Kidney (tissue), 22 donors: Measurements from ENCODE around the gene ZNF749. TPM values are rescaled to one million over a fixed set of nuclear protein-coding genes. Genes with fewer than 3 reads are reported as not detected.
A peak's percentile ranks its signal among the peaks of the same experiment; 100 is the strongest.

Experiments used
- DNase-seq, 5 donors: peaks; one replicate each; pipeline ENCODE4 v3.0.0-alpha.2; 2013 to 2020
- FAIRE-seq: peaks from 2 replicates; lab custom pipeline; 2012; peaks lifted over from hg19 to GRCh38; lab: Jason Lieb, UNC
- H3K27ac ChIP-seq, 2 donors: one replicate each; pipeline ENCODE4 v1.7.0; 2013; ENCODE audit warnings: low read depth in 2 of 2, low read length in 2 of 2, inconsistent platforms in 1 of 2
- H3K27me3 ChIP-seq: one replicate; pipeline ENCODE4 v1.7.1; 2013; ENCODE audit warnings: low read length, inconsistent platforms; ENCODE audit not compliant: control insufficient read depth, insufficient read depth
- H3K36me3 ChIP-seq, 3 donors: one replicate each; pipeline versions ENCODE4 v1.7.0 to v1.7.1; 2013; ENCODE audit warnings: low read length in 3 of 3, control low read depth in 1 of 3, inconsistent platforms in 1 of 3; ENCODE audit not compliant: insufficient read depth in 3 of 3, control insufficient read depth in 2 of 3
- H3K4me1 ChIP-seq, 3 donors: one replicate each; pipeline versions ENCODE4 v1.7.0 to v1.7.1; 2013; ENCODE audit warnings: low read length in 3 of 3, inconsistent platforms in 1 of 3, low read depth in 1 of 3; ENCODE audit not compliant: control insufficient read depth in 2 of 3, insufficient read depth in 2 of 3
- H3K4me3 ChIP-seq, 3 donors: one replicate each; pipeline versions ENCODE4 v1.7.0 to v1.8.1; 2013; ENCODE audit warnings: low read length in 3 of 3, control low read depth in 1 of 3, inconsistent platforms in 1 of 3
- H3K9ac ChIP-seq, 3 donors: one replicate each; pipeline versions ENCODE4 v1.7.0 to v1.7.1; 2013; ENCODE audit warnings: low read length in 3 of 3, control low read depth in 1 of 3, inconsistent platforms in 1 of 3
- H3K9me3 ChIP-seq, 3 donors: one replicate each; pipeline versions ENCODE4 v1.7.0 to v1.7.1; 2013; ENCODE audit warnings: low read length in 3 of 3, control low read depth in 1 of 3, inconsistent platforms in 1 of 3; ENCODE audit not compliant: control insufficient read depth in 2 of 3, insufficient read depth in 1 of 3
- CTCF ChIP-seq: IDR thresholded peaks from 3 replicates; pipeline ENCODE4 v1.5.1; 2012; ENCODE audit warnings: mild to moderate bottlenecking, moderate library complexity, borderline replicate concordance; ENCODE audit not compliant: insufficient read depth; ENCODE audit errors: extremely low read depth
- intact Hi-C: fragments of 100-400 bp; cut with DNase I; formaldehyde crosslinking; loops from one replicate; pipeline ENCODE4 v1.11.1; 2022
- long read RNA-seq, 10 donors: library from polyadenylated mRNA in 1 of 10; unstranded in 1 of 10; transcript quantifications; one replicate each; pipeline ENCODE4 v2.0.0 and lab custom pipeline, GENCODE V29; 2021 to 2026
- polyA plus RNA-seq: library from polyadenylated mRNA; stranded (reverse); fragments of 350-450 nt; fragmentation: Illumina TruSeq; extraction: RNeasy Lipid Tissue Mini Kit (QIAGEN cat#74804); gene quantifications from one replicate; pipeline ENCODE4 v1.2.3, GENCODE V29; 2014; ENCODE audit warnings: low read depth, low replicate concordance; ENCODE audit not compliant: insufficient read depth
- total RNA-seq: library from RNA; stranded (reverse); fragmentation: NEBNext Ultra II Directional; extraction: Animal tissue kit (Norgen Biotek cat#: 25700); gene quantifications from one replicate; pipeline ENCODE4 v1.2.1, GENCODE V29; 2021
- donor health status: control.
- donor health status: control.
- donor health status: control.
- donor health status: control.
- donor health status: control.
- donor health status: DM: yes; HTN: yes; CAD: no.
- donor health status: Normal renal cell carcinoma (clear cell type).

Gene ZNF749
- total RNA-seq, result 14.2 TPM
- 9.9 TPM for polyA plus RNA-seq
- long read RNA-seq, donor 1, result 0 reads
- long read RNA-seq, donor 2, partial matches to known transcripts, result 0 of 9 reads
- long read RNA-seq, donor 2, other reads (novel, unspliced or antisense), result 6 of 9 reads
- long read RNA-seq, donor 3, transcript ZNF749-203 (2 exons, 677 nt), result major isoform, 10 of 16 reads
- long read RNA-seq, donor 3, partial matches to known transcripts, result 0 of 16 reads
- long read RNA-seq, donor 3, other reads (novel, unspliced or antisense), result 6 of 16 reads
- long read RNA-seq, donor 4, partial matches to known transcripts, result 0 of 1 reads
- long read RNA-seq, donor 4, other reads (novel, unspliced or antisense), result 0 of 1 reads
- long read RNA-seq, donor 5, result 0 reads
- long read RNA-seq, donor 6, partial matches to known transcripts, result 0 of 3 reads
- long read RNA-seq, donor 6, other reads (novel, unspliced or antisense), result 0 of 3 reads
- long read RNA-seq, donor 7, partial matches to known transcripts, result 0 of 5 reads
- long read RNA-seq, donor 7, other reads (novel, unspliced or antisense), result 4 of 5 reads
- long read RNA-seq, donor 8, transcript ZNF749-203 (2 exons, 677 nt), result major isoform, 6 of 14 reads
- long read RNA-seq, donor 8, partial matches to known transcripts, result 0 of 14 reads
- long read RNA-seq, donor 8, other reads (novel, unspliced or antisense), result 8 of 14 reads
- long read RNA-seq, donor 9, partial matches to known transcripts, result 0 of 5 reads
- long read RNA-seq, donor 9, other reads (novel, unspliced or antisense), result 0 of 5 reads
- long read RNA-seq, donor 10, partial matches to known transcripts, result 0 of 2 reads
- long read RNA-seq, donor 10, other reads (novel, unspliced or antisense), result 0 of 2 reads

DNA sequence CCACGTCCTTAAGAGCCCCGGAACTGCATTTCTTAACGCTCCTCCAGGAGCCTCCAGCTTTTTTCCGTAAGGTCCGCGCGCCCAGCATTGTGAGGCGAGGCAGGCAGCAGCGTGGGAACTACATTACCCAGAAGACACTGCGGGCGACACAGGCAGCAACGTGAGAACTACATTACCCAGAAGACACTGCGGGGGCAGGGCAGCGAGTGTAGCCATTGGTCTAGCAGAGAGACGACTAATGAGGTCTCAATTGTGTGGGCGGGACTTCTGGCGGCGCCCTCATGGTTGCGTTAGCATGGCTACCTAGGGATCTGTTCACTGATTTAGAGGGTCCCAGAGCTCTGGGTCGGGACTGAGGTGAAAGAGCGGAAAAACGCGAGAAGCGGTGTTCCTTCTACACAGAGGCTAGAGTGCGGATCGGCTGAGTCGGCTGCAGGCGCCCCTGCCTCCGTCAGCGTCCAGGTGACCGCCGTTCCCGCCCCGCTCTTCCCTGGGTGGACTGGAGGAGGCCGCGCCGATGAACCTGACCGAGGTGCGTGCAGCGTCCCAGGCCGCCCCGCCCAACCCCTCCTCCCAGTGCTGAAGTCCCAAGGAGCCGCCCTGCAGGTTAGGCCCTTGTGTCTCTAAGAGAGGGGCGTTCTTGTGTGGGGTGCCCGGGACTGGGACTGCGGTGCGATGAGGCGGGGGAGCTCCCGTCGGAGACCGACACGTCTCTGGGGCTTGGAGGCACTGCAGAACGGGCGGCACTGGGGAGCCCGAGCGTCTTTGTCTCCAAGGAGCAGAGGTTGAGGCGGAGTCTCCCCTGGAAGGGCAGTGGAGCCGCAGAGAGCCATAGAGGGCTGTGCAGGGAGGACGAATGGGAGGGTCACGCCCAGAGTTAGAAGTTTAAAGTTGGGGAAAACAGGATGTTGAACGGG is at the start of gene ZNF749:
ZNF749 (plus strand) TSS at position 264 of the 917 bp plus-strand sequence; CDS start at position 518, 254 bp downstream.
- H3K27me3 ChIP-seq, result no peaks in the 10 kb centered on the region
- intact Hi-C loops, result no loop called here
- H3K9ac ChIP-seq, result peak within 1 kb of the TSS; percentile 67 to 84 (median 73)
- H3K4me3 ChIP-seq, result peak within 1 kb of the TSS; percentile 74 to 96 (median 83)
- peaks cover 0 to 2% (median 0%) of the 10 kb centered on the region in 3 donors for H3K9me3 ChIP-seq
- DNase-seq (peak; percentile 99), FAIRE-seq (peak; percentile 96)
- H3K27ac ChIP-seq, result peak within 1 kb of the TSS in 1 of 2 donors; percentile 43
- H3K36me3 ChIP-seq, result peaks cover 4 to 6% (median 5%) of the 10 kb centered on the region in 3 donors
- peaks cover 0 to 12% (median 10%) of the 10 kb centered on the region in 3 donors for H3K4me1 ChIP-seq
- peak; percentile 3 for TF ChIP-seq CTCF

DNA sequence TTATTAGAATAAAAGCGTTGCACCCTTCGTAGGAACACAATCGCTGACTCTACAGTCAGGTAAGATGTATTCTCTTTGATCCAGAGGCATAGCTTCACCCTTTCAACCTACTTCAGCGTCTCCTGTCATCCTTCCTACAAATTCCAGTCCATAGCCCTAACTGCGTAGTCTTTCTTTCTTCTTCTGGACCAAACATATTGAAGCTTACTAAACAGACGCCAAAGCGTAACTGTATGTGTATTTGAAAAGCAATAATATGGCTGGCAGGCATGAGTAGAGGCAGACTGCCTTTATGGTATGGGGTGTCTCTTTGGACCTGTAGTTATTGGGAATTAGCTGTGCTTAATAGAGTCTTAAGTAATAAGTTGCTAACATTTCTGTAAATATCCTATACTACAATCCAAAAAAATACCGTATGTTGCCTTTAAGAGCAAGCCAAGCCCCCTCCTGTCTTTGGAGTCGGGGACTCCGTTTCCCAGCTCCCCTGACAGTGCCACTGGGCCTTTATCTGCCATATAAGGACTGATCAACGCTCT is 45.9 kb upstream of the ZNF749 start:
- no peak for DNase-seq
- no peak for TF ChIP-seq CTCF
- H3K9me3 ChIP-seq, result no peaks in the 10 kb centered on the region
- no peak for FAIRE-seq
- H3K36me3 ChIP-seq, result peaks cover 0 to 5% (median 5%) of the 10 kb centered on the region in 3 donors
- H3K9ac ChIP-seq, result peak overlapping the region; percentile 31 to 91 (median 64)
- H3K4me3 ChIP-seq, result peak overlapping the region; percentile 84 to 97 (median 89)
- intact Hi-C loops, result no loop called here
- H3K27ac ChIP-seq, result peak overlapping the region; percentile 69 to 95
- H3K27me3 ChIP-seq, result no peaks in the 10 kb centered on the region
- H3K4me1 ChIP-seq, result peaks cover 0 to 10% (median 0%) of the 10 kb centered on the region in 3 donors
